SK-N-SH (cell line): ENCODE data around the gene RAB30. TPM values are rescaled to one million over a fixed set of nuclear protein-coding genes. Genes with fewer than 3 reads are reported as not detected.
A peak's percentile ranks its signal among the peaks of the same experiment; 100 is the strongest.

ENCODE experiments used
- CTCF ChIA-PET: fragments of 300-600, 350-600 bp; formaldehyde crosslinking; extraction: SDS; loops from one replicate; lab custom pipeline; 2021; lab: Yijun Ruan, JAX
- POLR2A ChIA-PET: fragments of 350-600 bp; sonication (Branson Sonifier 250); formaldehyde crosslinking; extraction: SDS; loops from one replicate; lab custom pipeline; 2020; ENCODE audit warnings: antibody characterized with exemption, inconsistent platforms; lab: Yijun Ruan, JAX
- DNase-seq: peaks from one replicate; pipeline ENCODE4 v3.0.0; 2012
- H2AFZ ChIP-seq: fragments of 200-600 bp; sonication (generic); 2 replicates; pipeline ENCODE4 v1.8.1; 2016; ENCODE audit warnings: antibody characterized with exemption, mild to moderate bottlenecking, low read depth
- H3F3A ChIP-seq: fragments of 200-600 bp; sonication (generic); replicated peaks from 2 replicates; pipeline ENCODE3; 2016; ENCODE audit warnings: antibody characterized with exemption, mild to moderate bottlenecking; ENCODE audit not compliant: insufficient read depth
- H3K27ac ChIP-seq, 2 experiments: fragments of 200-500 bp in 1 of 2; fragments of 200-600 bp in 1 of 2; sonication (Bioruptor generic) in 1 of 2; sonication (generic), shearing (Covaris generic) in 1 of 2; 2 replicates each; pipeline versions ENCODE4 v1.5.1 to v1.6.1; 2014 to 2016; ENCODE audit warnings: low read depth in 2 of 2, inconsistent platforms in 1 of 2, low read length in 1 of 2, mild to moderate bottlenecking in 1 of 2, mixed read lengths in 1 of 2
- H3K27me3 ChIP-seq: fragments of 200-600 bp; sonication (generic), shearing (Covaris generic); 2 replicates; pipeline ENCODE4 v1.6.1; 2016; ENCODE audit warnings: mixed run types; ENCODE audit not compliant: insufficient read depth
- H3K36me3 ChIP-seq, 2 experiments: fragments of 200-500 bp in 1 of 2; fragments of 200-600 bp in 1 of 2; sonication (Bioruptor generic) in 1 of 2; sonication (generic) in 1 of 2; replicated peaks in 1 of 2; 2 replicates each; pipeline versions ENCODE3 to v1.5.1; 2014 to 2016; ENCODE audit warnings: low read length in 1 of 2, mild to moderate bottlenecking in 1 of 2; ENCODE audit not compliant: insufficient read depth in 2 of 2, control insufficient read depth in 1 of 2
- H3K4me1 ChIP-seq, 2 experiments: fragments of 200-500 bp in 1 of 2; fragments of 200-600 bp in 1 of 2; sonication (Bioruptor generic) in 1 of 2; sonication (generic), shearing (Covaris generic) in 1 of 2; 2 replicates each; pipeline versions ENCODE4 v1.5.1 to v1.6.1; 2014 to 2016; ENCODE audit warnings: low read depth in 1 of 2, low read length in 1 of 2, mixed run types in 1 of 2; ENCODE audit not compliant: insufficient read depth in 2 of 2, control insufficient read depth in 1 of 2
- H3K4me2 ChIP-seq: fragments of 200-600 bp; sonication (generic), shearing (Covaris generic); 2 replicates; pipeline ENCODE4 v1.6.1; 2017; ENCODE audit warnings: mixed run types
- H3K4me3 ChIP-seq, 2 experiments: fragments of 200-500 bp in 1 of 2; fragments of 200-600 bp in 1 of 2; sonication (Bioruptor generic) in 1 of 2; sonication (generic), shearing (Covaris generic) in 1 of 2; 2 replicates each; pipeline versions ENCODE4 v1.5.1 to v1.8.1; 2014 to 2016; ENCODE audit warnings: low read depth in 2 of 2, inconsistent platforms in 1 of 2, low read length in 1 of 2, mild to moderate bottlenecking in 1 of 2, mixed read lengths in 1 of 2, moderate library complexity in 1 of 2
- H3K79me2 ChIP-seq: fragments of 200-600 bp; sonication (generic); 2 replicates; pipeline ENCODE4 v1.8.1; 2017; ENCODE audit warnings: mild to moderate bottlenecking; ENCODE audit not compliant: insufficient read depth
- H3K9ac ChIP-seq: fragments of 200-600 bp; sonication (generic); 2 replicates; pipeline ENCODE4 v1.6.1; 2017; ENCODE audit warnings: mixed run types
- H3K9me2 ChIP-seq: fragments of 200-600 bp; sonication (generic); 2 replicates; pipeline ENCODE4 v1.6.1; 2017; ENCODE audit warnings: mixed run types
- H3K9me3 ChIP-seq: fragments of 200-600 bp; sonication (generic); 2 replicates; pipeline ENCODE4 v1.6.1; 2017; ENCODE audit warnings: mixed run types, mild to moderate bottlenecking, moderate library complexity
- H4K20me1 ChIP-seq: fragments of 200-600 bp; sonication (generic); 2 replicates; pipeline ENCODE4 v1.6.1; 2017; ENCODE audit warnings: mild to moderate bottlenecking, mixed run types; ENCODE audit not compliant: insufficient read depth
- CHD2 ChIP-seq: fragments of 150-350 bp; IDR thresholded peaks from 2 replicates; pipeline ENCODE4 v1.6.1; 2018; ENCODE audit warnings: low read length; ENCODE audit not compliant: partially characterized antibody
- ELF1 ChIP-seq: IDR thresholded peaks from 2 replicates; pipeline ENCODE4 v1.4.0; 2012
- EZH2phosphoT487 ChIP-seq: fragments of 200-600 bp; sonication (generic); IDR thresholded peaks from 2 replicates; pipeline ENCODE4 v1.6.1; 2017; ENCODE audit warnings: low read depth, mixed run types, mild to moderate bottlenecking, antibody characterized with exemption, moderate library complexity, borderline replicate concordance
- FOSL2 ChIP-seq: IDR thresholded peaks from 2 replicates; pipeline ENCODE4 v1.4.0; 2012; ENCODE audit warnings: low read depth, mild to moderate bottlenecking, moderate library complexity, borderline replicate concordance
- FOXJ3 ChIP-seq: sonication (generic); formaldehyde crosslinking; IDR thresholded peaks from 2 replicates; pipeline ENCODE4 v1.5.1; 2020; ENCODE audit warnings: mild to moderate bottlenecking, missing genetic modification reagents
- FOXM1 ChIP-seq: IDR thresholded peaks from 2 replicates; pipeline ENCODE4 v1.4.0; 2012; ENCODE audit warnings: low read depth, mild to moderate bottlenecking
- GABPA ChIP-seq: IDR thresholded peaks from 2 replicates; pipeline ENCODE4 v1.4.0; 2012; ENCODE audit warnings: low read depth, mild to moderate bottlenecking
- GATA2 ChIP-seq: sonication (generic); formaldehyde crosslinking; IDR thresholded peaks from 2 replicates; pipeline ENCODE4 v1.5.0; 2020; ENCODE audit warnings: mild to moderate bottlenecking, missing genetic modification reagents
- MEF2A ChIP-seq: IDR thresholded peaks from 2 replicates; pipeline ENCODE4 v1.4.0; 2012; ENCODE audit warnings: low read depth, borderline replicate concordance
- POLR2AphosphoS5 ChIP-seq: IDR thresholded peaks from 2 replicates; pipeline ENCODE4 v1.6.1; 2012; ENCODE audit warnings: low read depth, low read length
- RCOR1 ChIP-seq: fragments of 150-350 bp; IDR thresholded peaks from 2 replicates; pipeline ENCODE4 v1.6.1; 2017; ENCODE audit warnings: antibody characterized with exemption, low read length
- RXRA ChIP-seq: IDR thresholded peaks from 2 replicates; pipeline ENCODE4 v1.4.0; 2012; ENCODE audit warnings: low read depth, mild to moderate bottlenecking, borderline replicate concordance
- SIN3A ChIP-seq: IDR thresholded peaks from 2 replicates; pipeline ENCODE4 v1.6.1; 2012; ENCODE audit warnings: low read depth, mild to moderate bottlenecking, low read length, moderate library complexity, borderline replicate concordance
- SMC3 ChIP-seq: IDR thresholded peaks from 2 replicates; pipeline ENCODE4 v1.6.1; 2012; ENCODE audit warnings: low read depth, low read length, improper control_type of control experiment
- TAF1 ChIP-seq: IDR thresholded peaks from 2 replicates; pipeline ENCODE4 v1.6.1; 2012; ENCODE audit warnings: low read depth, mild to moderate bottlenecking, low read length, moderate library complexity, borderline replicate concordance
- YY1 ChIP-seq: IDR thresholded peaks from 2 replicates; pipeline ENCODE4 v1.4.0; 2012; ENCODE audit warnings: low read depth, mild to moderate bottlenecking
- WGBS: methylation state at CpG from one replicate; pipeline ENCODE4 v1.1.6; 2017; ENCODE audit warnings: low lambda C conversion rate; 5-methylcytosine and 5-hydroxymethylcytosine counted together
- polyA plus RNA-seq, 3 experiments: library from polyadenylated mRNA; depleted of rRNA; stranded (reverse); fragments of >200 nt; gene quantifications; 2 replicates each; pipeline ENCODE4 v1.2.3, GENCODE V29; 2012
- TF ChIP-seq, protein P1 (sequence below): IDR thresholded peaks from 2 replicates; pipeline ENCODE4 v1.4.0; 2012; ENCODE audit warnings: low read depth, borderline replicate concordance
- TF ChIP-seq, protein P2 (sequence below): IDR thresholded peaks from 2 replicates; pipeline ENCODE4 v1.4.0; 2012; ENCODE audit warnings: low read depth
- TF ChIP-seq, protein P3 (sequence below): IDR thresholded peaks from 2 replicates; pipeline ENCODE4; 2012
- TF ChIP-seq, protein P4 (sequence below): IDR thresholded peaks from 2 replicates; pipeline ENCODE4 v1.4.0; 2012; ENCODE audit warnings: low read depth, borderline replicate concordance
- TF ChIP-seq, protein P5 (sequence below): fragments of 200-600 bp; sonication (generic); IDR thresholded peaks from 2 replicates; pipeline ENCODE4 v1.6.1; 2017; ENCODE audit warnings: antibody characterized with exemption, mild to moderate bottlenecking, moderate library complexity

RAB30 gene
- polyA plus RNA-seq, 1 of the 3 experiments (the other 2 are of a cell fraction) = 3.3 TPM

DNA sequence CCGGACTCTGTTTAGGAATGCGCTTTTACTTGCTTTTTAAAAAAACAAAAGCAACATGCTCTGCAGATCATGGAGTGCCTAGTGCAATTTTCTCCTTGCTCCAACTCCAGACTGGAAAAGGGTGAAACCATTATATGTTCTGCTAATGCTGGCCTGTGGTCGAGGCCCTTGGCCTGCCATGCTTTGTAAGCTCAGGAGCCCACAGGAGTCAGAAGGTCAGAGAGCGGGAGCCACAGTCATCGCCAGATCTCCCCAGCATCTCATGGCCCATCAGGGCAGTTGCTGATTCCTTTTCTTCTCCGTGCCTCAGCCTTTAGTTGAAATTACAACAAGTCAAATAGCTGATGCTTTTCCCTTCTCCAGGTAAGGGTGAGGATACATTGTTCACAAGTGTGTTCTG is 89.8 kb downstream of the RAB30 start:
- CTCF ChIA-PET = no interaction called here
- TF ChIP-seq ELF1 = no peak
- TF ChIP-seq RCOR1 = no peak
- TF ChIP-seq, protein P1, sequence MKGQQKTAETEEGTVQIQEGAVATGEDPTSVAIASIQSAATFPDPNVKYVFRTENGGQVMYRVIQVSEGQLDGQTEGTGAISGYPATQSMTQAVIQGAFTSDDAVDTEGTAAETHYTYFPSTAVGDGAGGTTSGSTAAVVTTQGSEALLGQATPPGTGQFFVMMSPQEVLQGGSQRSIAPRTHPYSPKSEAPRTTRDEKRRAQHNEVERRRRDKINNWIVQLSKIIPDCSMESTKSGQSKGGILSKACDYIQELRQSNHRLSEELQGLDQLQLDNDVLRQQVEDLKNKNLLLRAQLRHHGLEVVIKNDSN = no peak
- TF ChIP-seq, protein P2, sequence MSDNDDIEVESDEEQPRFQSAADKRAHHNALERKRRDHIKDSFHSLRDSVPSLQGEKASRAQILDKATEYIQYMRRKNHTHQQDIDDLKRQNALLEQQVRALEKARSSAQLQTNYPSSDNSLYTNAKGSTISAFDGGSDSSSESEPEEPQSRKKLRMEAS = no peak
- TF ChIP-seq, all 33 proteins: peak for 0

DNA sequence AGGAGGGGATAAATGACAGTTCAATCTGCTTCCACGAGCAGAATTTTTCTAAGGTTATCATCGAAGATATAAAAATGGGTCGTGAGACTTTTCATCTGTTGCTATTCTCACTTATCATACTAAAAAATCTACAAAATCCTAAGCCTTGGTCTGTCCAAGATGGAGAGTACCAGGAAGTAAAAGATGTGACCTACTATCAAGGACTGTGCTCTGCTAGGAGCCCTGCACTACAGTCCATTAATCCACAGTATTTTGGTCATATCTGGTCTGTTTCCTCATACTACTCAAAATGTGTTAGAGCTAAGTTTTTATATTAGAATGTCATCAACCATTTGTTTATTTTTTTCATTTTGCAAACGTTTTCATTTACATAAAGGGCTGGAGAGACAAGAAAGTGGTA is 90.8 kb downstream of the RAB30 start:
- Histone ChIP-seq H3K4me3 (no peak overlapping the region), H3K9ac (no peak overlapping the region), H2AFZ (no peak overlapping the region), H3K36me3 (peaks cover 6 to 27% of the 10 kb centered on the region in 2 experiments), H3K4me1 (peaks cover 0 to 16% of the 10 kb centered on the region in 2 experiments; a peak in 2 of 4 replicates), H4K20me1 (no peaks in the 10 kb centered on the region), H3K9me3 (no peaks in the 10 kb centered on the region), H3K79me2 (no peaks in the 10 kb centered on the region), H3K9me2 (no peaks in the 10 kb centered on the region), H3K4me2 (peak overlapping the region; percentile 43; the same call in 1 of the 2 replicates), H3K27ac (peak overlapping the region in 1 of 2 experiments; percentile 76; a peak in 2 of 4 replicates), H3K27me3 (no peaks in the 10 kb centered on the region)
- POLR2A ChIA-PET = no interaction called here
- DNase-seq = no peak
- WGBS = 78% methylated on average over 4 of the region's 4 CpGs
- CTCF ChIA-PET = interaction anchor here (1.0 kb wide), 1 partner anchor 86 kb away, joined by 3 read pairs; no protein-coding TSS in a partner anchor
- TF ChIP-seq, protein P3, sequence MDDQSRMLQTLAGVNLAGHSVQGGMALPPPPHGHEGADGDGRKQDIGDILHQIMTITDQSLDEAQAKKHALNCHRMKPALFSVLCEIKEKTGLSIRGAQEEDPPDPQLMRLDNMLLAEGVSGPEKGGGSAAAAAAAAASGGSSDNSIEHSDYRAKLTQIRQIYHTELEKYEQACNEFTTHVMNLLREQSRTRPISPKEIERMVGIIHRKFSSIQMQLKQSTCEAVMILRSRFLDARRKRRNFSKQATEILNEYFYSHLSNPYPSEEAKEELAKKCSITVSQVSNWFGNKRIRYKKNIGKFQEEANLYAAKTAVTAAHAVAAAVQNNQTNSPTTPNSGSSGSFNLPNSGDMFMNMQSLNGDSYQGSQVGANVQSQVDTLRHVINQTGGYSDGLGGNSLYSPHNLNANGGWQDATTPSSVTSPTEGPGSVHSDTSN = no peak
- TF ChIP-seq RXRA (no peak), YY1 (no peak), ELF1 (no peak), GATA2 (CRISPR knock-in tag) (no peak), RCOR1 (no peak), SMC3 (no peak), FOSL2 (no peak), MEF2A (no peak), GABPA (no peak), EZH2phosphoT487 (no peak), CHD2 (no peak), POLR2AphosphoS5 (no peak), FOXJ3 (CRISPR knock-in tag) (no peak), FOXM1 (no peak), TAF1 (no peak), SIN3A (no peak)
- TF ChIP-seq, protein P4, sequence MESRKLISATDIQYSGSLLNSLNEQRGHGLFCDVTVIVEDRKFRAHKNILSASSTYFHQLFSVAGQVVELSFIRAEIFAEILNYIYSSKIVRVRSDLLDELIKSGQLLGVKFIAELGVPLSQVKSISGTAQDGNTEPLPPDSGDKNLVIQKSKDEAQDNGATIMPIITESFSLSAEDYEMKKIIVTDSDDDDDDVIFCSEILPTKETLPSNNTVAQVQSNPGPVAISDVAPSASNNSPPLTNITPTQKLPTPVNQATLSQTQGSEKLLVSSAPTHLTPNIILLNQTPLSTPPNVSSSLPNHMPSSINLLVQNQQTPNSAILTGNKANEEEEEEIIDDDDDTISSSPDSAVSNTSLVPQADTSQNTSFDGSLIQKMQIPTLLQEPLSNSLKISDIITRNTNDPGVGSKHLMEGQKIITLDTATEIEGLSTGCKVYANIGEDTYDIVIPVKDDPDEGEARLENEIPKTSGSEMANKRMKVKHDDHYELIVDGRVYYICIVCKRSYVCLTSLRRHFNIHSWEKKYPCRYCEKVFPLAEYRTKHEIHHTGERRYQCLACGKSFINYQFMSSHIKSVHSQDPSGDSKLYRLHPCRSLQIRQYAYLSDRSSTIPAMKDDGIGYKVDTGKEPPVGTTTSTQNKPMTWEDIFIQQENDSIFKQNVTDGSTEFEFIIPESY = no peak
- TF ChIP-seq, protein P5, sequence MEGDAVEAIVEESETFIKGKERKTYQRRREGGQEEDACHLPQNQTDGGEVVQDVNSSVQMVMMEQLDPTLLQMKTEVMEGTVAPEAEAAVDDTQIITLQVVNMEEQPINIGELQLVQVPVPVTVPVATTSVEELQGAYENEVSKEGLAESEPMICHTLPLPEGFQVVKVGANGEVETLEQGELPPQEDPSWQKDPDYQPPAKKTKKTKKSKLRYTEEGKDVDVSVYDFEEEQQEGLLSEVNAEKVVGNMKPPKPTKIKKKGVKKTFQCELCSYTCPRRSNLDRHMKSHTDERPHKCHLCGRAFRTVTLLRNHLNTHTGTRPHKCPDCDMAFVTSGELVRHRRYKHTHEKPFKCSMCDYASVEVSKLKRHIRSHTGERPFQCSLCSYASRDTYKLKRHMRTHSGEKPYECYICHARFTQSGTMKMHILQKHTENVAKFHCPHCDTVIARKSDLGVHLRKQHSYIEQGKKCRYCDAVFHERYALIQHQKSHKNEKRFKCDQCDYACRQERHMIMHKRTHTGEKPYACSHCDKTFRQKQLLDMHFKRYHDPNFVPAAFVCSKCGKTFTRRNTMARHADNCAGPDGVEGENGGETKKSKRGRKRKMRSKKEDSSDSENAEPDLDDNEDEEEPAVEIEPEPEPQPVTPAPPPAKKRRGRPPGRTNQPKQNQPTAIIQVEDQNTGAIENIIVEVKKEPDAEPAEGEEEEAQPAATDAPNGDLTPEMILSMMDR = no peak
- TF ChIP-seq, protein P1 = no peak
- TF ChIP-seq, all 33 proteins: peak for 0
- H3F3A ChIP-seq = peaks cover 26% of the 10 kb centered on the region

More for the DNA sequence above, 89.8 kb downstream of the RAB30 start:
- H3K27me3 ChIP-seq = no peaks in the 10 kb centered on the region
- no peak for DNase-seq
- H3K4me3 ChIP-seq = no peak overlapping the region
- peaks cover 32% of the 10 kb centered on the region for H3F3A ChIP-seq
- H3K9me2 ChIP-seq = no peaks in the 10 kb centered on the region
- H3K79me2 ChIP-seq = no peaks in the 10 kb centered on the region
- no peak overlapping the region for H3K4me2 ChIP-seq
- H3K27ac ChIP-seq = no peak overlapping the region
- H4K20me1 ChIP-seq = no peaks in the 10 kb centered on the region
- no peaks in the 10 kb centered on the region for H3K9me3 ChIP-seq
- H3K9ac ChIP-seq = no peak overlapping the region
- POLR2A ChIA-PET = no interaction called here
- 86% methylated on average over 6 of the region's 6 CpGs for WGBS
- H2AFZ ChIP-seq = no peak overlapping the region
- peaks cover 13 to 35% of the 10 kb centered on the region in 2 experiments for H3K36me3 ChIP-seq
- H3K4me1 ChIP-seq = peaks cover 0 to 16% of the 10 kb centered on the region in 2 experiments; a peak in 2 of 4 replicates
